Astrocyte (in vitro differentiated cells and primary cell): ENCODE results near the gene POGZ.

Experiments
- CTCF ChIP-seq: IDR thresholded peaks from 2 replicates; pipeline ENCODE4 v1.5.1; 2011; ENCODE audit warnings: low read depth, mild to moderate bottlenecking, inconsistent platforms, low read length, moderate library complexity; ENCODE audit not compliant: insufficient read depth
- EZH2 ChIP-seq: IDR thresholded peaks from 2 replicates; pipeline ENCODE4 v1.6.1; 2012; ENCODE audit warnings: mild to moderate bottlenecking, low read length, inconsistent platforms; ENCODE audit not compliant: insufficient read depth

- TF ChIP-seq CTCF: no peak
- TF ChIP-seq EZH2: no peak
These were observed 40.6 kb upstream of the POGZ start for GRCh38 chr1:151499930-151500329.
